Upper lobe of right lung (tissue), 1 donor: ENCODE measurements around the gene OAT. TPM values are rescaled to one million over a fixed set of nuclear protein-coding genes. Genes with fewer than 3 reads are reported as not detected.

ENCODE experiments used
- ATAC-seq: fragments of 200-7000 bp; cut with Tn5 transposase; one replicate; pipeline ENCODE4 v1.9.1; 2020; ENCODE audit warnings: mild to moderate bottlenecking, moderate library complexity
- DNase-seq: peaks from one replicate; pipeline ENCODE4 v3.0.0-alpha.2; 2020
- H3K27ac ChIP-seq: fragments of 200-600 bp; one replicate; pipeline ENCODE4 v1.8.0; 2022
- H3K27me3 ChIP-seq: fragments of 200-600 bp; one replicate; pipeline ENCODE4 v1.8.0; 2022; ENCODE audit warnings: mild to moderate bottlenecking
- H3K36me3 ChIP-seq: fragments of 200-600 bp; one replicate; pipeline ENCODE4 v1.8.0; 2022
- H3K4me1 ChIP-seq: fragments of 200-600 bp; one replicate; pipeline ENCODE4 v1.8.0; 2022
- H3K4me3 ChIP-seq: fragments of 200-600 bp; one replicate; pipeline ENCODE4 v1.8.0; 2022; ENCODE audit warnings: mild to moderate bottlenecking
- H3K9me3 ChIP-seq: fragments of 200-600 bp; one replicate; pipeline ENCODE4 v1.8.0; 2022
- CTCF ChIP-seq: fragments of 200-600 bp; IDR thresholded peaks from one replicate; pipeline ENCODE4 v1.8.0; 2022; ENCODE audit warnings: antibody characterized with exemption
- intact Hi-C: fragments of 100-400 bp; cut with DNase I; formaldehyde crosslinking; loops from one replicate; pipeline ENCODE4 v1.11.0; 2022
- total RNA-seq: library from RNA; stranded (reverse); fragmentation: NEBNext Ultra II Directional; extraction: Animal tissue kit (Norgen Biotek cat#: 25700); gene quantifications from one replicate; pipeline ENCODE4 v1.2.1, GENCODE V29; 2021
- donor health status: DM: no; HTN: yes; CAD: no; lungs with severe emphysema.

The OAT gene
- total RNA-seq, 1 donor from 2014 or later, result 55.2 TPM

GRCh38 chr10:124420254-124420653 lies 1.5 kb upstream of the OAT start:
- no peak for TF ChIP-seq CTCF
- no peaks in the 10 kb centered on the region for H3K27me3 ChIP-seq
- no peak overlapping the region for H3K27ac ChIP-seq
- DNase-seq (no peak), ATAC-seq (no peak)
- intact Hi-C loops, result no loop called here
- peaks cover 13% of the 10 kb centered on the region for H3K4me1 ChIP-seq
- no peaks in the 10 kb centered on the region for H3K9me3 ChIP-seq
- H3K36me3 ChIP-seq, result no peaks in the 10 kb centered on the region
- no peak overlapping the region for H3K4me3 ChIP-seq

DNA sequence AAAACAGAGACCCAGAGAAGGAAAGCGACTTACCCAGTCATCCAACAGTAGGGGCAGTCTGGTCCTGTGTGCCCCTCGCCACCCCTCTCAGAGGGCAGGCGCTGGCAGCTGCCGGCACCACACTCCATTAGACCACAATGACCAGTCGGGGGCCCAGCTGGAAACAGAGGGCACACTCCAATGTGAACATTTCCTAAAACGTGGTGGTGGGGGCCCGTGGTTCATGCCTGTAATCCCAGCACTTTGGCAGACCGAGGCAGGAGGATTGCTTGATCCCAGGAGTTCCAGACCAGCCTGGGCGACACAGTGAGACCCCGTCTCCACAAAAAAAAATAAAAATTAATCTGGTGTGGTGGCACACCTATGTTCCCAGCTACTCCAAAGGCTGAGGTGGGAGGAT lies 912 bp upstream of the OAT start:
- no peak for TF ChIP-seq CTCF
- intact Hi-C loops, result no loop called here
- Histone ChIP-seq H3K9me3 (no peaks in the 10 kb centered on the region), H3K4me3 (no peak overlapping the region), H3K36me3 (no peaks in the 10 kb centered on the region), H3K27me3 (no peaks in the 10 kb centered on the region), H3K4me1 (peaks cover 14% of the 10 kb centered on the region), H3K27ac (no peak overlapping the region)
- ATAC-seq, result no peak
- DNase-seq, result no peak

DNA sequence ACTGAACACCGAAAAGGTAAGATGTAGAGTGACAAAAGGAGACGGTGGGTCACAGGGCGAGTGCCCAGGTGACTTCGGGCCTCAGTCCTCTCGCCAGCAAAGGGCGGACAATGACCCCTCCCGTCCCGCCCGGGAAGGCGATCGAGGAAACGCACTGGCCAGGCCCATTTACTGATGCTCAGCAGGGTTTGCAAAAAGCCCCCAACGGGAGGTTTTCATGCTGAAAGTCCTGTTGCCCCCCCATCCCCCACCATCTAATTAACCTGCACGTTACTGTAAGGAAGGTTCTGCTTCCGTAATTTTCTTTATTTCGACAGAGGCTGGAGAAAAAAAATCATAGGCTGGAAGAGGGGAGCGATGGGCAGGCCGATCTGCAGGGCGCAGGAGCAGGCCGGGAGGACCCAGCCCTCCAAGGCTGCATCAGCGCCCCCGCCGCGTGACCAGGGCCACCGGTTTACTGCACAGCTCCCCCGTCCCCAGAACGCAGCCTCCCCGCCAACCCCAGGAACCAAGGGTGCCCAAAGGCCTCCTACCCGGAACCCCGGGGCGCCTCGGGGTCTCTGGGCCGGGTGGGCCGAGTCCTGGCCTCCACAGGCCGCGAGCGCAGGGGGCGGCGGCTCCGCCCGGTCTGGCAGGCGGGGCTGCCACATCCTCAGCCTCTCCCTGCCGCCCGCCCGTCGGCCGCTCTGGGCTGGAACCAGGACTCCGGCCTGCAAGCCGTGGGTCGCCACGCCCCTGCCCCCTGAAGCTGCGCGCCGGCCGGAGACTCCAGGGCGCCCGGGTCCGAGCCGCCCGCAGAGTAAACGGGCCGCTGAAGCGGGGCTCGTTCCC lies 613 bp downstream of the OAT start:
- intact Hi-C loops, result no loop called here
- no peak for TF ChIP-seq CTCF

DNA sequence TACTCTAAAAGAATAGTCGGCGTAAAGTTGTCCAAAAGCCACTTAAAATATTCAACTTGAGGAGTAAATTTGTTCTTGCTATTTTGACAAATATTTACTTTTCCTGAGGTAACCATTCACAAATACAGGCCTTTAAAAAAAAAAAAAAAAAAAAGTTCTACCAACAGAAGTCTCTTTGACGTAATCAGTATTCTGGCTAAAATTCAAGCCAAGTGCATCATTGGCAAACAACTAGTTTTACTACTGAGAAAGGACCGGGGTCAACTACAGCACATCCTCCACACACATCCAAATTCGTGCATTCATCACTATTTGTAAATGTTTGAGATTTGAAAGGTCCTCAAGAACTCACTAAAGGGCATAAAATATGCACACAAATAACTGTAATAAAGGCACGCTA lies 2.0 kb downstream of the OAT start:
- no peaks in the 10 kb centered on the region for H3K9me3 ChIP-seq
- H3K36me3 ChIP-seq, result no peaks in the 10 kb centered on the region
- no peaks in the 10 kb centered on the region for H3K27me3 ChIP-seq
- H3K4me3 ChIP-seq, result no peak overlapping the region
- TF ChIP-seq CTCF, result no peak
- ATAC-seq (no peak), DNase-seq (no peak)
- no peak overlapping the region for H3K27ac ChIP-seq
- peaks cover 26% of the 10 kb centered on the region for H3K4me1 ChIP-seq
- intact Hi-C loops, result no loop called here

More for the DNA sequence above, 613 bp downstream of the OAT start:
- H3K27me3 ChIP-seq, result no peaks in the 10 kb centered on the region
- peak overlapping the region; percentile 88 for H3K4me3 ChIP-seq
- H3K9me3 ChIP-seq, result no peaks in the 10 kb centered on the region
- no peaks in the 10 kb centered on the region for H3K36me3 ChIP-seq
- H3K27ac ChIP-seq, result peak overlapping the region; percentile 91
- peak; percentile 62 for ATAC-seq
- H3K4me1 ChIP-seq, result peaks cover 26% of the 10 kb centered on the region
- peak; percentile 84 for DNase-seq

GRCh38 chr10:124415210-124415609 lies 3.5 kb downstream of the OAT start:
- Histone ChIP-seq H3K27me3 (no peaks in the 10 kb centered on the region), H3K4me3 (no peak overlapping the region), H3K9me3 (no peaks in the 10 kb centered on the region), H3K4me1 (peaks cover 26% of the 10 kb centered on the region), H3K36me3 (peaks cover 11% of the 10 kb centered on the region), H3K27ac (no peak overlapping the region)
- TF ChIP-seq CTCF, result no peak
- no peak for DNase-seq
- intact Hi-C loops, result no loop called here
- ATAC-seq, result no peak
